Measurements from ENCODE around the gene CHCHD2. TPM values are rescaled to one million over a fixed set of nuclear protein-coding genes. Genes with fewer than 3 reads are reported as not detected.
A peak's percentile ranks its signal among the peaks of the same experiment; 100 is the strongest.

Gene CHCHD2
- total RNA-seq, 1 experiment from 2014 or later, result 218 TPM

DNA sequence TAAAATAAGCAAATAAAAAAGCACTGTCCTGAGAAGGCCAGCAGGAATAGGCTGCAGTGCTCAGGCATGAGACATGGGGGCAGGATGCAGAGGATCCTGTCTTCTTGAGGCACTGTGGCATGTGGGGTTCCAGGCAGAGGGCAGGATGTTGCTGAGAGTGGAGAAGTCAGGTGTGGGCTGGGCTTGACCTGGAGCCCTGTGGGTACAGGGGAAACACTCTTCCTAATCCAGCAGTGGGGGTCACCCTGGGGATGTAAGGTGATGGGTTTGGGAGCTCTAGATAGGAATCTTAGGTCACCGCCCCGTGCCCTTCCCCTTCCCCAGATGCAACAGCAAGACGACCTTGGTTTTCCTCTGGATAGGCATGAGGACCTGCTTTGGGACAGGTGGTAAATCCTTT lies 28.6 kb downstream of the CHCHD2 start:
- Histone ChIP-seq H3K18ac (ENCODE audit: insufficient read length, low read depth, low read length) (no peak overlapping the region), H2BK20ac (ENCODE audit: low read depth, low read length, poor library complexity, severe bottlenecking) (no peak overlapping the region), H2BK120ac (ENCODE audit: low read depth, low read length, poor library complexity, severe bottlenecking) (no peak overlapping the region), H3K79me2 (ENCODE audit: insufficient read depth, low read length) (no peaks in the 10 kb centered on the region), H2AK5ac (ENCODE audit: insufficient read length, low read length) (no peak overlapping the region), H2BK12ac (ENCODE audit: insufficient read length, low read depth, low read length) (no peak overlapping the region), H3K4me1 (ENCODE audit: insufficient read depth, low read length) (no peaks in the 10 kb centered on the region), H3K79me1 (ENCODE audit: insufficient read depth, low read depth, low read length, poor library complexity, severe bottlenecking) (peaks cover 2% of the 10 kb centered on the region), H4K5ac (ENCODE audit: insufficient read length, low read depth, low read length) (no peak overlapping the region), H3K4ac (ENCODE audit: low read depth, low read length) (no peak overlapping the region), H3K4me2 (ENCODE audit: insufficient read depth, insufficient read length, low read length) (no peak overlapping the region), H3T11ph (ENCODE audit: low read length) (no peak overlapping the region), H3K14ac (ENCODE audit: insufficient read depth, low read length) (no peak overlapping the region), H4K8ac (replicated peaks; ENCODE audit: insufficient read length, low read depth, low read length) (no peak overlapping the region), H3K56ac (ENCODE audit: insufficient read length, low read depth, low read length) (no peak overlapping the region), H2BK15ac (ENCODE audit: low read depth, low read length) (no peak overlapping the region), H3K9me3 (ENCODE audit: control insufficient read depth, low read depth, low read length) (no peaks in the 10 kb centered on the region), H2BK5ac (ENCODE audit: insufficient read length, low read length) (no peak overlapping the region), H2AFZ (ENCODE audit: low read length) (no peak overlapping the region), H3K27ac (ENCODE audit: insufficient read length, low read depth, low read length) (no peak overlapping the region), H3K27me3 (ENCODE audit: insufficient read depth, low read length) (no peaks in the 10 kb centered on the region), H3K23me2 (ENCODE audit: insufficient read length, low read depth, low read length, poor library complexity, severe bottlenecking) (no peaks in the 10 kb centered on the region), H4K91ac (ENCODE audit: insufficient read length, low read depth, low read length) (no peak overlapping the region), H3K9ac (ENCODE audit: extremely low read depth, insufficient read length, low read length) (no peak overlapping the region), H4K20me1 (ENCODE audit: control insufficient read depth, insufficient read depth, insufficient read length) (no peaks in the 10 kb centered on the region), H3K23ac (ENCODE audit: insufficient read length, low read depth, low read length) (no peak overlapping the region)
- Mint-ChIP-seq H3K27ac (0 out of 7 replicates have a peak overlapping the region, but pooled peaks of 1 of the 3 experiments have one; percentile 53), H3K27me3 (ENCODE audit: low read depth) (no peaks in the 10 kb centered on the region), H3K4me3 (no peak overlapping the region), H3K9me3 (no peaks in the 10 kb centered on the region; a peak in 1 of 5 replicates), H3K4me1 (peaks cover 3% of the 10 kb centered on the region in 2 experiments), H3K36me3 (ENCODE audit: insufficient read depth in 1 of 3, low read depth in 3 of 3) (peaks cover 27 to 58% (median 49%) of the 10 kb centered on the region in 3 experiments; a peak in 6 of 7 replicates)
- TF ChIP-seq, protein P1, sequence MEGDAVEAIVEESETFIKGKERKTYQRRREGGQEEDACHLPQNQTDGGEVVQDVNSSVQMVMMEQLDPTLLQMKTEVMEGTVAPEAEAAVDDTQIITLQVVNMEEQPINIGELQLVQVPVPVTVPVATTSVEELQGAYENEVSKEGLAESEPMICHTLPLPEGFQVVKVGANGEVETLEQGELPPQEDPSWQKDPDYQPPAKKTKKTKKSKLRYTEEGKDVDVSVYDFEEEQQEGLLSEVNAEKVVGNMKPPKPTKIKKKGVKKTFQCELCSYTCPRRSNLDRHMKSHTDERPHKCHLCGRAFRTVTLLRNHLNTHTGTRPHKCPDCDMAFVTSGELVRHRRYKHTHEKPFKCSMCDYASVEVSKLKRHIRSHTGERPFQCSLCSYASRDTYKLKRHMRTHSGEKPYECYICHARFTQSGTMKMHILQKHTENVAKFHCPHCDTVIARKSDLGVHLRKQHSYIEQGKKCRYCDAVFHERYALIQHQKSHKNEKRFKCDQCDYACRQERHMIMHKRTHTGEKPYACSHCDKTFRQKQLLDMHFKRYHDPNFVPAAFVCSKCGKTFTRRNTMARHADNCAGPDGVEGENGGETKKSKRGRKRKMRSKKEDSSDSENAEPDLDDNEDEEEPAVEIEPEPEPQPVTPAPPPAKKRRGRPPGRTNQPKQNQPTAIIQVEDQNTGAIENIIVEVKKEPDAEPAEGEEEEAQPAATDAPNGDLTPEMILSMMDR (conservative IDR thresholded peaks at IDR 0.05), result no peak
- DNase-seq, result no peak
- WGBS (ENCODE audit: extremely low coverage, insufficient read length, low lambda C conversion rate), result no CpG with 5 or more reads among the region's 3 CpGs

All from H9 (cell line).